ENCODE data around the gene CRACDL. TPM values are rescaled to one million over a fixed set of nuclear protein-coding genes. Genes with fewer than 3 reads are reported as not detected.
"Not testable (repeated sequence)": the region's sequence is repeated elsewhere in the genome, so short reads cannot be mapped to it uniquely, and the experiment has no call there.

Gene CRACDL
- polyA plus RNA-seq, 5 donors, result 3.2 to 7.2 (median 5.3) TPM

GRCh38 chr2:98777076-98777475 lies 158.9 kb downstream of the CRACDL start:
- DNase-seq, result no peak

GRCh38 chr2:98776136-98776535 lies 159.9 kb downstream of the CRACDL start:
- no peak for DNase-seq

GRCh38 chr2:98775146-98775986 lies 160.7 kb downstream of the CRACDL start:
- no peak for DNase-seq

DNA sequence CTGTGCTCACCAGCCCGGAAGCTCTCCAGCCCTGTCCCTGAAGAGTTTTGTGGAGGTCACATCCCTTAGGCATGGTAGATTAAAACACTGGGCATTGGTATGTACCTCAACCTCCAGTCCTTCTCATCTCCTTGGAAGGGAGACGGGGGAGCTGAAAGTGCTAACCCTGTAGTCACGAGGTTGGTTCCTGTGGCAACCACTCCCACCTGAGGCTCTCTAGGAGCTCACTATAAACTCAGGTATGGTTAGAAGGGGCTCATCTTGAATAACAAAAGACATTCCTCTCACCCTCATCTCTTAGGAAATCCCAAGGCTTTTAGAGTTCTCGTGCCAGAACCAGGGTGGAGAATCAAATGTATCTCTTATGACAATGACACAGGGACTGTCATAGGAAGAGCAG lies 162.1 kb downstream of the CRACDL start:
- DNase-seq, result no peak

DNA sequence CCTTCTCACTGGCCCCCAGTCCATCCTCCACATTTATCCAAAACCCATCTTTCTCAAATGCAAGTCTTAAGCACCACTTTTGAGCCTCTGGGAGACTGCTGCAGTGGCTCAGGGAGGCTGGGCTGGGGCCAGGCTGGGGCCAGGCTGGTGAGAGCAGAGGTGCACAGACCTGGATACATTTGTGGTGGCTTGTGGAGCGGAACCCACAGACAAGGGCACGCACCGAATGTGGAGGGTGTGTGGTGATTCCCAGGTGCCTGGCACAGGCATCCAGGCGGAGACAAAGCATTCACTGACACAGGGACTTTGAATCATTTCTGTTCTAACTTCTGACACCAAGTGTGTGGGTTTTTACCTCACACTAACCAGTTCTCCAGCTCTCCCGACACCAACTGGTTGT lies 162.9 kb downstream of the CRACDL start:
- DNase-seq, result no peak

- no peak for DNase-seq
These were observed 163.5 kb downstream of the CRACDL start for GRCh38 chr2:98772536-98772935.

DNA sequence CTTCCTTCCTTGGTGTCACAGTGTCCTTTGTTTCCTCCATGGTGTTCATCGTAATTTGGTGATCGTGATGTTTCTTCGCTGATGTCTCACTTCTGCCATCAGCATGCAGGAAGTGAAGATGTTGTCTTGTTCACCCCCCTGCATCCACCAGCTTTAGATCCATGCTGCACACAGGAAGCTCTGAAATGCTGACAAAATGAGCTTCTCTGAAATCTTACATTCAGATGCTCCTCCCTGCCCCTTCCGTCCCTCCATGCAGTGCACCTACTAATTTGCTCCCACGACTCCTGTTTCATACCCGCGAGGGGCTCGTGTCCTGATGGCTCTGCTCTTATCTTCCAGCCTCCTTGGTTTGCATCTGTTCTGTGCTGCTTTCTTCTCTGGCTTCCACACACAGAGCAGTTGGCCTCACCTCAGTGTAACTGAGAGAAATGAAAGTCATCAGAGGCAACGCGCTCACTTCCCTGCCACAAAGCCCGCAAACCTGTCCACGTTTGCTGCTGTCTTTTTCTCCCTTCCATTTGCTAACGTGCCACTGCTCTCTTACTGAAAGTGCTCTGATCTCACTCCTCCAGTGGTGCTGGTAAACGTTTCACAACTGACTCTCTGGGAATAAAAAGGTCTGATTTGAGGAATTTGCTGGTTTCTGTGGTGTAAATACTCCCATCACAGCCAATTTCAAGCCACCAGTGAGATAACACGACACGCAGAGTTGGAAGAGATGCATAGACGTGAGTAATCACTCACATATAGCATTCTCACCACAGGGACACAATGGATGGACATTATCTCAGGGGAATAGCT lies 164.1 kb downstream of the CRACDL start:
- no peak for DNase-seq

- DNase-seq, result no peak
These were observed 164.8 kb downstream of the CRACDL start for GRCh38 chr2:98771264-98771663.

GRCh38 chr2:98769784-98770183 lies 166.2 kb downstream of the CRACDL start:
- no peak for DNase-seq

- DNase-seq, result no peak
These were observed 166.9 kb downstream of the CRACDL start for GRCh38 chr2:98769114-98769476.

GRCh38 chr2:98768384-98769113 lies 167.5 kb downstream of the CRACDL start:
- DNase-seq, result no peak

GRCh38 chr2:98764499-98764898 lies 171.5 kb downstream of the CRACDL start:
- no peak for DNase-seq

- no peak for DNase-seq
These were observed 172.6 kb downstream of the CRACDL start for GRCh38 chr2:98763209-98763951.

DNA sequence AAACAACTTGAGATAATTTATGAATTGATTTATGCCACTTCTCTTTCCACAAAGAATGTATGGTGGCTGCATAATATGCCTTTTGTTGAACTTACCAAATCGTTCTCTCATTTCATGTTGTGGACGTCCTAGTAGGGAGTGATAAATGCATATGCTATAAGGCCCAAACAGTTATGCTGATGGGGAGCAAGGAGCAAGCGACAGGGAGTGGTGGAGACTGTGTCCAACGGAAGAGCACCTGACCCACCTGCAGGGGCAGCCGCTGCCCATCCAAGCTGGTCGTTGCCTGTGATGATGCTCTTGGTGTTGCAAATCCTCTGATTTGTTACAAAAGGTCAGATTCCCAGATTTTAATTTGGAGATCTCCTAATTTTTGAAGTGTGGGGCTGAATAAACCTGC lies 174.1 kb downstream of the CRACDL start:
- no peak for DNase-seq

GRCh38 chr2:98761267-98761781 lies 174.7 kb downstream of the CRACDL start:
- DNase-seq, result no peak

DNA sequence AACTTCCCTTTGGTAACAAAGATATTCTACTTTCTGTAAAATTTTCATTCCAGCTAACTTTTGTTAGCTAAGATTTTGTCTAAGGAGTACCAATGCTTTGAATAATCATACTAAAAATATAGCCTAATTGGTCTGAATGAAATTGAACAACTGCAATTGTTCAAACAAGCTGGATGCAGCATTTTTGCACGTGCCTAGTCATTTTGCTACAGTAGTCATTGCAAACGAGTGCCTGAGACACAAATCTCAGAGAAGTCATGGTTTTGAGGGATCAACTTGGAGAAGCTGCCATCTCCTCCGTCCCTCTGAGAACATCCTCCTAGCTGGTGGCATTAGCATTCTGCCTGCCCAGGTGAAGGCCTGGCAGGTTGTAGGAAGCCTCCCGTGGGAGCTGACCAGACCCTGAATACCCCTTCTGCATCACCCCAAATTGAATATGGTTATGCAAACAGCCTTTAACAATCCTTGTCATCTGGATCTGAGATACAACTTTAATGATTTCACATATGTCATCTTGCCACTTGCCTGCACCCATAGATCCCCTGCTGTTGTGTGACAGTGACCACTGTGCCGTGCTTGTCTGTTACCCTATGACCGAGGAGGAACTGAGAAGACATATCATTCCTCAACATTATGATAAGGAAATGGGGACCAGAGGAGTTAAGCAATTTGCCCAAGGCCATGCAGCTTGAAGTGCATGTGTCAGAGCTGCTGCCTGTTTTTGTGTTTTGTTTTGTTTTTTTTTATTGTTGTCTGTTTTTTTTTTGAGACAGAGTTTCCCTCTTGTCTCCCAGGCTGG lies 176.0 kb downstream of the CRACDL start:
- DNase-seq, result no peak

GRCh38 chr2:98759338-98759737 lies 176.7 kb downstream of the CRACDL start:
- no peak for DNase-seq

DNA sequence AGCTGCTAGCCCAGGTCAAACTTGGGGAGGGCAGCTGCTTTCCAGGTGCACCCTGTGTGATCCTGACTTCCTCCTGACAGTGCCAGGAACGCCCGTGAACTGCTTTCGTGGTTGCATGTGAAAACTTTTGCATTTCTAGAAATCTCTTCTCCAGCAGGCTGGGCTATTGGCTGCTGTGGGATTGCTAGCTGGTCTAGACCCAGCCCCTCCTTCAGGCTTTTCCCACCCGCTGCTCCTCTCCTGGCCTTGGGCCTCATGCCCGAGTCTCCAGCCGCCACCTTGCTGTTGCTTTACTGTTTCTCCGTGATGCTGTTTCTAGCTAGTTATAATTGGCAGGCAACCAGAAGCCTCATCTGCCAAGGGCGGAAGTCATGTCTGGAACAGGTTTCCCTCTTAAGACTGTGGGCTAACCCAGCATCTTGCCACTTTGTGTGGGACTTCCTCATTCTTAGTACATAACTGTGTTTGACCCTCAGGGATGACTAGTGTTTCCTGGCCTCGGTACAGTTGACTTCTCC lies 178.1 kb downstream of the CRACDL start:
- no peak for DNase-seq

DNA sequence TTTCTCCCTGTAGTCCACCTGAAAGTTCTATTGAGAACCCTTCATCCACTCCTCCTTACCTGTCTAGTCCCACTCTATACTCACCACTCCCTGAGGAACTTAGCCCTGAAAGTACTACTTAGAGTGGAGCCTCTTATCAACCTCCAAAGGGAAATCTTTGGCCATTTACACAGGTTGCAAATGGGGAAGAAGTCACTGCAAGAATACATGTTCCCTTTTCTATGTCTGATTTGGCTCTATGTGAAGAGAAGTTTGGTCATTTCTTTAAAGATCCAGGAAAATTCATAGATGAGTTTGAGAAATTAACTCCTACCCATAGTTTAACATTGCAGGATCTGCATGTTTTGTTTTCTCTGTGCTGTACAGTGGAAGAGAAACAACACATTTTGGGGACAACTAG lies 182.2 kb downstream of the CRACDL start:
- no peak for DNase-seq

GRCh38 chr2:98752711-98753110 lies 183.3 kb downstream of the CRACDL start:
- not testable (repeated sequence) for DNase-seq

Measured in right lung (tissue), 5 donors.